Liver (tissue), 9 donors: ENCODE measurements around the gene MADD. TPM values are rescaled to one million over a fixed set of nuclear protein-coding genes. Genes with fewer than 3 reads are reported as not detected.

Source experiments
- DNase-seq: peaks from one replicate; pipeline ENCODE4 v3.0.0-alpha.2; 2017; ENCODE audit warnings: low spot score
- H3K27ac ChIP-seq, 2 donors: one replicate each; pipeline ENCODE4 v1.7.0; 2013; ENCODE audit warnings: inconsistent platforms in 2 of 2, low read length in 2 of 2, control low read depth in 1 of 2, low read depth in 1 of 2, mild to moderate bottlenecking in 1 of 2
- H3K27me3 ChIP-seq, 4 donors: one replicate each; pipeline versions ENCODE4 v1.6.1 to v1.7.0; 2013; ENCODE audit warnings: low read length in 3 of 4, inconsistent platforms in 1 of 4, mild to moderate bottlenecking in 1 of 4, moderate library complexity in 1 of 4; ENCODE audit not compliant: control insufficient read depth in 4 of 4, insufficient read depth in 4 of 4
- H3K36me3 ChIP-seq, 4 donors: one replicate each; pipeline versions ENCODE4 v1.6.1 to v1.7.0; 2013; ENCODE audit warnings: low read length in 3 of 4, mild to moderate bottlenecking in 3 of 4, low read depth in 1 of 4, moderate library complexity in 1 of 4; ENCODE audit not compliant: control insufficient read depth in 4 of 4, insufficient read depth in 3 of 4
- H3K4me1 ChIP-seq, 4 donors: one replicate each; pipeline versions ENCODE4 v1.6.1 to v1.7.0; 2013; ENCODE audit warnings: low read length in 3 of 4, mild to moderate bottlenecking in 3 of 4, moderate library complexity in 1 of 4; ENCODE audit not compliant: control insufficient read depth in 4 of 4, insufficient read depth in 4 of 4
- H3K4me3 ChIP-seq, 3 donors: one replicate each; pipeline versions ENCODE4 v1.6.1 to v1.7.0; 2013; ENCODE audit warnings: low read length in 3 of 3, control low read depth in 1 of 3, low read depth in 1 of 3, mild to moderate bottlenecking in 1 of 3
- H3K9ac ChIP-seq, 2 donors: one replicate each; pipeline ENCODE4 v1.7.0; 2013; ENCODE audit warnings: low read length in 2 of 2, mild to moderate bottlenecking in 2 of 2, moderate library complexity in 2 of 2, control low read depth in 1 of 2, low read depth in 1 of 2
- H3K9me3 ChIP-seq, 4 donors: one replicate each; pipeline versions ENCODE4 v1.6.1 to v1.7.0; 2013; ENCODE audit warnings: low read length in 3 of 4; ENCODE audit not compliant: control insufficient read depth in 4 of 4
- ATF3 ChIP-seq: IDR thresholded peaks from 2 replicates; pipeline ENCODE4 v1.6.1; 2016; ENCODE audit warnings: antibody characterized with exemption
- EGR1 ChIP-seq, 2 donors: IDR thresholded peaks; 2 replicates each; pipeline ENCODE4 v1.6.1; 2016 to 2018; ENCODE audit warnings: antibody characterized with exemption in 2 of 2, low read depth in 2 of 2
- FOXA1 ChIP-seq: IDR thresholded peaks from 2 replicates; pipeline ENCODE4 v1.6.1; 2016; ENCODE audit warnings: antibody characterized with exemption
- FOXA2 ChIP-seq: IDR thresholded peaks from 2 replicates; pipeline ENCODE4 v1.6.1; 2016; ENCODE audit warnings: antibody characterized with exemption
- GABPA ChIP-seq, 2 donors: IDR thresholded peaks in 1 of 2; conservative IDR thresholded peaks in 1 of 2; 2 replicates each; pipeline ENCODE4 v1.6.1; 2016; ENCODE audit warnings: antibody characterized with exemption in 2 of 2, mild to moderate bottlenecking in 1 of 2, moderate library complexity in 1 of 2
- HNF4A ChIP-seq, 2 donors: conservative IDR thresholded peaks; 2 replicates each; pipeline ENCODE4 v1.6.1; 2016; ENCODE audit warnings: antibody characterized with exemption in 2 of 2, mild to moderate bottlenecking in 2 of 2
- HNF4G ChIP-seq: IDR thresholded peaks from 2 replicates; pipeline ENCODE4 v1.6.1; 2016; ENCODE audit warnings: antibody characterized with exemption
- JUND ChIP-seq, 2 donors: IDR thresholded peaks; 2 replicates each; pipeline ENCODE4 v1.6.1; 2016; ENCODE audit warnings: antibody characterized with exemption in 2 of 2
- NR2F2 ChIP-seq: IDR thresholded peaks from 2 replicates; pipeline ENCODE4 v1.6.1; 2016; ENCODE audit warnings: antibody characterized with exemption
- RAD21 ChIP-seq, 2 donors: IDR thresholded peaks; 2 replicates each; pipeline ENCODE4 v1.6.1; 2016; ENCODE audit warnings: antibody characterized with exemption in 2 of 2, mild to moderate bottlenecking in 2 of 2
- REST ChIP-seq: IDR thresholded peaks from 2 replicates; pipeline ENCODE4 v1.6.1; 2016; ENCODE audit warnings: antibody characterized with exemption, mild to moderate bottlenecking
- RXRA ChIP-seq, 2 donors: IDR thresholded peaks; 2 replicates each; pipeline ENCODE4 v1.6.1; 2017 to 2018; ENCODE audit warnings: antibody characterized with exemption in 2 of 2, mild to moderate bottlenecking in 1 of 2
- SP1 ChIP-seq: IDR thresholded peaks from 2 replicates; pipeline ENCODE4 v1.6.1; 2018; ENCODE audit warnings: antibody characterized with exemption, mild to moderate bottlenecking
- TAF1 ChIP-seq: conservative IDR thresholded peaks from 2 replicates; pipeline ENCODE4 v1.6.1; 2016; ENCODE audit warnings: antibody characterized with exemption, mild to moderate bottlenecking
- YY1 ChIP-seq: IDR thresholded peaks from 2 replicates; pipeline ENCODE4 v1.6.1; 2016; ENCODE audit warnings: antibody characterized with exemption, mild to moderate bottlenecking
- ZBTB33 ChIP-seq: IDR thresholded peaks from 2 replicates; pipeline ENCODE4 v1.6.1; 2016; ENCODE audit warnings: antibody characterized with exemption
- WGBS: extraction: QIAGEN DNeasy Blood & Tissue Kit; methylation state at CpG from one replicate; pipeline ENCODE4 v1.1.7; 2013; 5-methylcytosine and 5-hydroxymethylcytosine counted together
- polyA plus RNA-seq, 2 donors: library from polyadenylated mRNA; stranded (reverse) in 1 of 2; unstranded in 1 of 2; fragments of 200-250 nt in 1 of 2; fragments of >200 nt in 1 of 2; fragmentation: Nextera tagmentation in 1 of 2; extraction: Ambion mirVana in 1 of 2; gene quantifications; one replicate each; pipeline versions ENCODE4 v1.2.1 to v1.2.3, GENCODE V29; 2013 to 2015
- total RNA-seq, 2 donors: library from RNA; depleted of rRNA; stranded (reverse); fragments of >200 nt; gene quantifications; one replicate each; pipeline ENCODE4 v1.2.3, GENCODE V29; 2014
- TF ChIP-seq, protein P1 (sequence below): IDR thresholded peaks from 2 replicates; pipeline ENCODE4 v1.6.1; 2016; ENCODE audit warnings: antibody characterized with exemption
- TF ChIP-seq, protein P2 (sequence below): fragments of 150-350 bp; IDR thresholded peaks from 2 replicates; pipeline ENCODE4 v1.5.1; 2017; ENCODE audit warnings: improper control_type of control experiment, low read depth, low read length; ENCODE audit not compliant: missing input control
- donor health status: healthy.
- donor health status: healthy.
- donor health status: healthy.
- donor health status: healthy.
- donor health status: healthy.

The MADD gene
- total and polyA plus RNA-seq, 4 donors = 9.9 to 20.5 (median 11.1) TPM

DNA sequence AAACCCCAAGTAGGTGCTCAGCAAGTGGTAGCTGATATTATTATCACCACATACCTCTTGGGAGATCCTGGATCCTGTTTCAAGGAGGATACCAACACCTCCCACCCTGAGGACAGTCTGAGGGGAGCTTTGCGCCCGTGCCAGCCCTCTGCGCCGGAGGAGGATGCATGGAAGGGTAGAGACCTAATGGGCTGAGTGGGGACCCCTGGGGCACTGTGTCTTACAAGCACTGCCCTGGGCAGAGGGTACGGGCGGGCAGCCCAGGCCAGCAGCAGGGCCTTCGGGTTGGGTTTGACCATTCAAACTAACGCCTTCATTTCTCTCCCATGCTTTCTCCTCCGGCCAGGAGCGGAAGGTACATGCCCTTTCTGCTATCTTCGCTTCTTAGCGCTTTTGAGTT lies 56.3 kb downstream of the MADD start:
- TF ChIP-seq RAD21 (IDR thresholded peaks at IDR 0.05) (no peak), ATF3 (no peak), TAF1 (no peak), NR2F2 (no peak), RXRA (IDR thresholded peaks at IDR 0.05) (no peak), HNF4G (no peak), FOXA1 (no peak)
- TF ChIP-seq, protein P1, sequence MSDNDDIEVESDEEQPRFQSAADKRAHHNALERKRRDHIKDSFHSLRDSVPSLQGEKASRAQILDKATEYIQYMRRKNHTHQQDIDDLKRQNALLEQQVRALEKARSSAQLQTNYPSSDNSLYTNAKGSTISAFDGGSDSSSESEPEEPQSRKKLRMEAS = no peak
- WGBS = 97% methylated on average over 12 of the region's 12 CpGs
- DNase-seq = no peak
- H3K27me3 ChIP-seq = no peaks in the 10 kb centered on the region
- no peaks in the 10 kb centered on the region for H3K9me3 ChIP-seq
- peaks cover 16 to 58% (median 27%) of the 10 kb centered on the region in 4 donors for H3K36me3 ChIP-seq
- H3K9ac ChIP-seq = no peak overlapping the region
- H3K4me3 ChIP-seq = no peak overlapping the region
- no peak overlapping the region for H3K27ac ChIP-seq
- H3K4me1 ChIP-seq = no peaks in the 10 kb centered on the region

GRCh38 chr11:47327025-47327424 lies 57.1 kb downstream of the MADD start:
- Histone ChIP-seq H3K9me3 (no peaks in the 10 kb centered on the region), H3K9ac (no peak overlapping the region), H3K27ac (no peak overlapping the region), H3K27me3 (no peaks in the 10 kb centered on the region), H3K4me1 (no peaks in the 10 kb centered on the region), H3K36me3 (peaks cover 16 to 51% (median 22%) of the 10 kb centered on the region in 4 donors), H3K4me3 (no peak overlapping the region)
- peak; percentile 27 for DNase-seq
- TF ChIP-seq YY1 (no peak), JUND (IDR thresholded peaks at IDR 0.05) (no peak), EGR1 (IDR thresholded peaks at IDR 0.05; ENCODE audit: low read depth in 2 of 2) (no peak), TAF1 (no peak), FOXA2 (no peak), NR2F2 (no peak), HNF4A (conservative IDR thresholded peaks at IDR 0.05) (no peak), FOXA1 (no peak), HNF4G (no peak), GABPA (IDR thresholded peaks at IDR 0.05 in 1 of 2, conservative IDR thresholded peaks at IDR 0.05 in 1 of 2) (no peak), ZBTB33 (no peak), REST (no peak), RXRA (IDR thresholded peaks at IDR 0.05) (no peak), RAD21 (IDR thresholded peaks at IDR 0.05) (no peak), SP1 (no peak)
- TF ChIP-seq, protein P2, sequence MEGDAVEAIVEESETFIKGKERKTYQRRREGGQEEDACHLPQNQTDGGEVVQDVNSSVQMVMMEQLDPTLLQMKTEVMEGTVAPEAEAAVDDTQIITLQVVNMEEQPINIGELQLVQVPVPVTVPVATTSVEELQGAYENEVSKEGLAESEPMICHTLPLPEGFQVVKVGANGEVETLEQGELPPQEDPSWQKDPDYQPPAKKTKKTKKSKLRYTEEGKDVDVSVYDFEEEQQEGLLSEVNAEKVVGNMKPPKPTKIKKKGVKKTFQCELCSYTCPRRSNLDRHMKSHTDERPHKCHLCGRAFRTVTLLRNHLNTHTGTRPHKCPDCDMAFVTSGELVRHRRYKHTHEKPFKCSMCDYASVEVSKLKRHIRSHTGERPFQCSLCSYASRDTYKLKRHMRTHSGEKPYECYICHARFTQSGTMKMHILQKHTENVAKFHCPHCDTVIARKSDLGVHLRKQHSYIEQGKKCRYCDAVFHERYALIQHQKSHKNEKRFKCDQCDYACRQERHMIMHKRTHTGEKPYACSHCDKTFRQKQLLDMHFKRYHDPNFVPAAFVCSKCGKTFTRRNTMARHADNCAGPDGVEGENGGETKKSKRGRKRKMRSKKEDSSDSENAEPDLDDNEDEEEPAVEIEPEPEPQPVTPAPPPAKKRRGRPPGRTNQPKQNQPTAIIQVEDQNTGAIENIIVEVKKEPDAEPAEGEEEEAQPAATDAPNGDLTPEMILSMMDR = no peak
- TF ChIP-seq, protein P1 = no peak
- 96% methylated on average over 13 of the region's 13 CpGs for WGBS
